OCI-LY1 (cell line): ENCODE results near the gene TARS2.

Experiments
- CTCF ChIP-seq: fragments of 200-600 bp; sonication (generic), shearing (Covaris generic); IDR thresholded peaks from 2 replicates; pipeline ENCODE4 v1.5.1; 2017; ENCODE audit warnings: mild to moderate bottlenecking, antibody characterized with exemption, low read length, moderate library complexity, mixed read lengths
- EZH2 ChIP-seq: fragments of 200-600 bp; sonication (generic), shearing (Covaris generic); IDR thresholded peaks from 2 replicates; pipeline ENCODE4 v1.8.0; 2017; ENCODE audit warnings: borderline replicate concordance, mixed run types, mild to moderate bottlenecking, antibody characterized with exemption, low read length, moderate library complexity, mixed read lengths

- TF ChIP-seq CTCF (no peak), EZH2 (no peak)
These were observed 43.4 kb downstream of the TARS2 start for GRCh38 chr1:150530491-150531159.
